ENCODE measurements around the gene PJA2. TPM values are rescaled to one million over a fixed set of nuclear protein-coding genes. Genes with fewer than 3 reads are reported as not detected.
"Not testable (repeated sequence)": the region's sequence is repeated elsewhere in the genome, so short reads cannot be mapped to it uniquely, and the experiment has no call there.

PJA2 gene
- total RNA-seq, 1 donor from 2014 or later = 56.1 TPM

GRCh38 chr5:109291090-109291489, 118.7 kb downstream of the PJA2 start:
- Histone ChIP-seq H3K27ac (no peak overlapping the region), H3K9me3 (peaks cover 8 to 19% of the 10 kb centered on the region in 2 donors), H3K27me3 (no peaks in the 10 kb centered on the region), H3K4me3 (no peak overlapping the region), H3K36me3 (no peaks in the 10 kb centered on the region), H3K4me1 (no peaks in the 10 kb centered on the region)
- no peak for DNase-seq (ENCODE audit: low spot score in 2 of 2)
- no peak for TF ChIP-seq CTCF (IDR thresholded peaks at IDR 0.05)
- intact Hi-C loops (cut with DNase I) = no loop called here

DNA sequence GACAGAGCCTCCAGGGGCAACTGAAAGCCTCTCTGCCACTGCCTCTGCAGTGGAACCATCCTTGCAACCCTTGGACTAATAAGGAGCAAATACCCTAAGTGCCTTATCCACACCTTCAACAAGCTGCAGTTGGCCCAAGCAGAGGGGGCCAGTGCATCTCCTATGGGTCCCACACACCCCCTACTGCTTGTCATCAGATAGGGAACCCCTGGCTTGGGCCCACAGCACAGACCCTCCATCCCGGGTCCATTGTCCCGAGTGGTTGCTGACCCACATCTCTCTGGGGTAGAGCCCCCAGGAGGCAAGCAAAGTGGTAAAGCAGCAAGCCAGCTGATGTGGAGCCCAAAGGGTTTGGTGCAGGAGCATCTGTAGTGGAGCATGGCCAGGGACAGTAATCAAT, 119.5 kb downstream of the PJA2 start:
- intact Hi-C loops (cut with DNase I) = no loop called here
- DNase-seq (ENCODE audit: low spot score in 2 of 2) = no peak

GRCh38 chr5:109286628-109287027, 123.1 kb downstream of the PJA2 start:
- H3K9me3 ChIP-seq = peaks cover 13 to 48% of the 10 kb centered on the region in 2 donors

More for the DNA sequence above, 119.5 kb downstream of the PJA2 start:
- H3K4me1 ChIP-seq = no peaks in the 10 kb centered on the region
- peaks cover 13 to 27% of the 10 kb centered on the region in 2 donors for H3K9me3 ChIP-seq
- TF ChIP-seq CTCF (IDR thresholded peaks at IDR 0.05) = no peak
- no peaks in the 10 kb centered on the region for H3K27me3 ChIP-seq
- H3K27ac ChIP-seq = no peak overlapping the region
- no peaks in the 10 kb centered on the region for H3K36me3 ChIP-seq
- no peak overlapping the region for H3K4me3 ChIP-seq

More at GRCh38 chr5:109286628-109287027, 123.1 kb downstream of the PJA2 start:
- H3K36me3 ChIP-seq; DNase-seq (ENCODE audit: low spot score in 2 of 2); intact Hi-C loops (cut with DNase I); H3K4me3 ChIP-seq; H3K27me3 ChIP-seq; H3K4me1 ChIP-seq; H3K27ac ChIP-seq: not testable (repeated sequence)

All from ascending aorta (tissue), 2 donors.